ENCODE data around the gene TCF12.

DNA sequence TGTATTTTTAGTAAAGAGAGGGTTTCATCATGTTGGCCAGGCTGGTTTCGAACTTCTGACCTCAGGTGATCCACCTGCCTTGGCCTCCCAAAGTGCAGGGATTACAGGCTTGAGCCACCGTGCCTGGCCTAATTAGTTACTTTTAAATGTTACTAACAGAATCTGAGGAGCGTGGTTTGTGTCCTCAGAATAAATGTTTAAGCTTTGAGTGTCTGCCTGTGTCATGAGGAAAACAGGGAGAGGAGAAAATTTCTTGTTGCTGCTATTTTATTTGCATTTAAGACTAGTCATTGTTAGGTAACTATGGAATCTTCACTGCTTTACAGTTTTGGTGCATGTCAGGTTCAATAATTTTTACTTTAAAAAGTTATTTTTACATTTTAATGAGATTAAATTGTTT lies 68.8 kb downstream of the TCF12 start:
- TF ChIP-seq ZNF274 (IDR thresholded peaks at IDR 0.05; ENCODE audit: low read depth, low read length) = no peak
- no peak for TF ChIP-seq YY1 (IDR thresholded peaks at IDR 0.05; ENCODE audit: insufficient read depth, insufficient read length)
